ENCODE data around the gene ACAP2.

Gene ACAP2

GRCh38 chr3:195395208-195395816 lies 47.5 kb downstream of the ACAP2 start:
- Histone ChIP-seq H3K4me2 (ENCODE audit: low read length) (peak overlapping the region; percentile 95), H3F3A (ENCODE audit: control insufficient read depth, insufficient read depth) (peaks cover 40% of the 10 kb centered on the region), H3K79me2 (ENCODE audit: control insufficient read depth, low read length) (peaks cover 92% of the 10 kb centered on the region), H3K9me3 (ENCODE audit: control insufficient read depth, insufficient read depth, low read length) (no peaks in the 10 kb centered on the region), H3K36me3 (ENCODE audit: control insufficient read depth, low read length) (peaks cover 13% of the 10 kb centered on the region), H4K20me1 (ENCODE audit: control insufficient read depth, insufficient read depth, low read depth, low read length) (no peaks in the 10 kb centered on the region), H3K4me1 (ENCODE audit: control insufficient read depth, low read length) (peaks cover 73% of the 10 kb centered on the region), H3K27me3 (ENCODE audit: control insufficient read depth, low read length) (no peaks in the 10 kb centered on the region), H3K27ac (ENCODE audit: low read depth, low read length) (peak overlapping the region; percentile 93), H3K4me3 (ENCODE audit: low read length) (peak overlapping the region; percentile 66), H3K9me2 (replicated peaks; ENCODE audit: control insufficient read depth, low read length) (no peaks in the 10 kb centered on the region)
- TF ChIP-seq CTCF (IDR thresholded peaks at IDR 0.05; ENCODE audit: low read depth, low read length, poor library complexity, severe bottlenecking) (no peak), EZH2phosphoT487 (IDR thresholded peaks at IDR 0.05; ENCODE audit: borderline replicate concordance, low read length) (no peak)

- peaks cover 40% of the 10 kb centered on the region for H3F3A ChIP-seq (ENCODE audit: control insufficient read depth, insufficient read depth)
- no peaks in the 10 kb centered on the region for H4K20me1 ChIP-seq (ENCODE audit: control insufficient read depth, insufficient read depth, low read depth, low read length)
- peaks cover 86% of the 10 kb centered on the region for H3K79me2 ChIP-seq (ENCODE audit: control insufficient read depth, low read length)
- H3K4me3 ChIP-seq (ENCODE audit: low read length), result peak overlapping the region; percentile 66
- peaks cover 72% of the 10 kb centered on the region for H3K4me1 ChIP-seq (ENCODE audit: control insufficient read depth, low read length)
- TF ChIP-seq CTCF (IDR thresholded peaks at IDR 0.05; ENCODE audit: low read depth, low read length, poor library complexity, severe bottlenecking) (no peak), EZH2phosphoT487 (IDR thresholded peaks at IDR 0.05; ENCODE audit: borderline replicate concordance, low read length) (no peak)
- peak overlapping the region; percentile 93 for H3K27ac ChIP-seq (ENCODE audit: low read depth, low read length)
- H3K9me2 ChIP-seq (replicated peaks; ENCODE audit: control insufficient read depth, low read length), result no peaks in the 10 kb centered on the region
- H3K36me3 ChIP-seq (ENCODE audit: control insufficient read depth, low read length), result peaks cover 13% of the 10 kb centered on the region
- H3K4me2 ChIP-seq (ENCODE audit: low read length), result peak overlapping the region; percentile 95
- H3K9me3 ChIP-seq (ENCODE audit: control insufficient read depth, insufficient read depth, low read length), result no peaks in the 10 kb centered on the region
- no peaks in the 10 kb centered on the region for H3K27me3 ChIP-seq (ENCODE audit: control insufficient read depth, low read length)
Observed at GRCh38 chr3:195394700-195395099, 48.1 kb downstream of the ACAP2 start.

GRCh38 chr3:195394024-195394423 lies 48.8 kb downstream of the ACAP2 start:
- H3K36me3 ChIP-seq (ENCODE audit: control insufficient read depth, low read length), result peaks cover 13% of the 10 kb centered on the region
- TF ChIP-seq EZH2phosphoT487 (IDR thresholded peaks at IDR 0.05; ENCODE audit: borderline replicate concordance, low read length), result no peak
- no peak for TF ChIP-seq CTCF (IDR thresholded peaks at IDR 0.05; ENCODE audit: low read depth, low read length, poor library complexity, severe bottlenecking)
- no peaks in the 10 kb centered on the region for H4K20me1 ChIP-seq (ENCODE audit: control insufficient read depth, insufficient read depth, low read depth, low read length)
- H3K4me1 ChIP-seq (ENCODE audit: control insufficient read depth, low read length), result peaks cover 66% of the 10 kb centered on the region
- peak overlapping the region; percentile 95 for H3K4me2 ChIP-seq (ENCODE audit: low read length)
- H3K27ac ChIP-seq (ENCODE audit: low read depth, low read length), result peak overlapping the region; percentile 93
- H3K79me2 ChIP-seq (ENCODE audit: control insufficient read depth, low read length), result peaks cover 80% of the 10 kb centered on the region
- no peaks in the 10 kb centered on the region for H3K9me3 ChIP-seq (ENCODE audit: control insufficient read depth, insufficient read depth, low read length)
- H3K9me2 ChIP-seq (replicated peaks; ENCODE audit: control insufficient read depth, low read length), result no peaks in the 10 kb centered on the region
- H3K27me3 ChIP-seq (ENCODE audit: control insufficient read depth, low read length), result no peaks in the 10 kb centered on the region
- H3K4me3 ChIP-seq (ENCODE audit: low read length), result peak overlapping the region; percentile 66
- H3F3A ChIP-seq (ENCODE audit: control insufficient read depth, insufficient read depth), result peaks cover 37% of the 10 kb centered on the region
